WTC11 (cell line): ENCODE data around the gene VAC14. TPM values are rescaled to one million over a fixed set of nuclear protein-coding genes. Genes with fewer than 3 reads are reported as not detected.

ENCODE experiments used
- ATAC-seq: fragments of 200-7000 bp; cut with Tn5 transposase; 2 replicates; pipeline ENCODE4 v1.10.0; 2021; ENCODE audit warnings: mild to moderate bottlenecking, moderate library complexity
- CTCF ChIA-PET: fragments of 300-600 bp; sonication (Branson Sonifier 250); formaldehyde crosslinking; loops from one replicate; lab custom pipeline; 2021; ENCODE audit warnings: antibody characterized with exemption; lab: Charles Lee
- POLR2A ChIA-PET: fragments of 350-600 bp; sonication (Branson Sonifier 250); formaldehyde crosslinking; loops from one replicate; lab custom pipeline; 2021; ENCODE audit warnings: antibody characterized with exemption; lab: Charles Lee
- DNase-seq: peaks from one replicate; pipeline ENCODE4 v3.0.0; 2021; ENCODE audit warnings: low spot score
- H3K27ac Mint-ChIP-seq: 2 replicates; pipeline ENCODE4 v1.8.0; 2021; ENCODE audit warnings: mixed read lengths
- H3K27me3 Mint-ChIP-seq: 2 replicates; pipeline ENCODE4 v1.8.0; 2021; ENCODE audit warnings: low read depth, mild to moderate bottlenecking, moderate library complexity, mixed read lengths
- H3K36me3 Mint-ChIP-seq: 2 replicates; pipeline ENCODE4 v1.8.0; 2021; ENCODE audit warnings: mixed read lengths
- H3K4me1 Mint-ChIP-seq: 2 replicates; pipeline ENCODE4 v1.8.0; 2022; ENCODE audit warnings: mixed read lengths
- H3K4me3 Mint-ChIP-seq: 2 replicates; pipeline ENCODE4 v1.8.0; 2021; ENCODE audit warnings: mild to moderate bottlenecking, moderate library complexity, mixed read lengths
- H3K9me3 Mint-ChIP-seq: 2 replicates; pipeline ENCODE4 v1.8.0; 2021; ENCODE audit warnings: mixed read lengths
- AR ChIP-seq: fragments of 250-450 bp; sonication (Bioruptor Pico); IDR thresholded peaks from 2 replicates; pipeline ENCODE4 v1.9.0; 2021; ENCODE audit warnings: mild to moderate bottlenecking
- CREB1 ChIP-seq: sonication (generic); formaldehyde crosslinking; IDR thresholded peaks from 2 replicates; pipeline ENCODE4 v1.8.0; 2023; ENCODE audit warnings: mild to moderate bottlenecking, missing genetic modification reagents
- E2F4 ChIP-seq: sonication (generic); formaldehyde crosslinking; IDR thresholded peaks from 2 replicates; pipeline ENCODE4 v1.8.1; 2022; ENCODE audit warnings: low read depth, mild to moderate bottlenecking, moderate library complexity, missing genetic modification reagents, borderline replicate concordance
- ELF4 ChIP-seq: sonication (generic); formaldehyde crosslinking; IDR thresholded peaks from 2 replicates; pipeline ENCODE4 v1.8.1; 2022; ENCODE audit warnings: low read depth, mild to moderate bottlenecking, moderate library complexity, missing genetic modification reagents
- ETV6 ChIP-seq: sonication (generic); formaldehyde crosslinking; IDR thresholded peaks from 2 replicates; pipeline ENCODE4 v1.8.1; 2022; ENCODE audit warnings: mild to moderate bottlenecking, missing genetic modification reagents
- FOXP1 ChIP-seq: sonication (generic); formaldehyde crosslinking; IDR thresholded peaks from 2 replicates; pipeline ENCODE4 v1.8.0; 2022; ENCODE audit warnings: missing genetic modification reagents, mild to moderate bottlenecking, moderate library complexity, borderline replicate concordance
- GRHL2 ChIP-seq: fragments of 250-450 bp; sonication (Bioruptor Pico); IDR thresholded peaks from 2 replicates; pipeline ENCODE4 v1.8.0; 2022; ENCODE audit warnings: mild to moderate bottlenecking, moderate library complexity; ENCODE audit not compliant: insufficient replicate concordance, severe bottlenecking
- IRF1 ChIP-seq: sonication (generic); formaldehyde crosslinking; IDR thresholded peaks from 2 replicates; pipeline ENCODE4 v1.8.0; 2023; ENCODE audit warnings: missing genetic modification reagents
- JAZF1 ChIP-seq: fragments of 250-450 bp; sonication (Bioruptor Pico); IDR thresholded peaks from 2 replicates; pipeline ENCODE4 v1.9.0; 2021; ENCODE audit warnings: moderate library complexity, mild to moderate bottlenecking, inconsistent platforms
- KAT7 ChIP-seq: sonication (generic); formaldehyde crosslinking; IDR thresholded peaks from 2 replicates; pipeline ENCODE4 v1.8.1; 2023; ENCODE audit warnings: missing genetic modification reagents, mild to moderate bottlenecking, borderline replicate concordance
- NR3C1 ChIP-seq: sonication (generic); formaldehyde crosslinking; conservative IDR thresholded peaks from 2 replicates; pipeline ENCODE4 v1.8.1; 2023; ENCODE audit warnings: low read depth, mild to moderate bottlenecking, missing genetic modification reagents
- OVOL2 ChIP-seq: fragments of 250-450 bp; sonication (Bioruptor Pico); IDR thresholded peaks from 2 replicates; pipeline ENCODE4 v1.9.0; 2021; ENCODE audit warnings: mild to moderate bottlenecking, borderline replicate concordance
- PRDM15 ChIP-seq: sonication (generic); formaldehyde crosslinking; IDR thresholded peaks from 2 replicates; pipeline ENCODE4 v1.8.0; 2022; ENCODE audit warnings: missing genetic modification reagents
- RORB ChIP-seq: fragments of 250-450 bp; sonication (Bioruptor Pico); IDR thresholded peaks from 2 replicates; pipeline ENCODE4 v1.9.0; 2021; ENCODE audit warnings: mild to moderate bottlenecking
- TCF7 ChIP-seq: sonication (generic); formaldehyde crosslinking; IDR thresholded peaks from 2 replicates; pipeline ENCODE4 v1.8.0; 2022; ENCODE audit warnings: mild to moderate bottlenecking, low read depth, missing genetic modification reagents, moderate library complexity
- ZNF232 ChIP-seq: sonication (generic); formaldehyde crosslinking; IDR thresholded peaks from 2 replicates; pipeline ENCODE4 v1.8.0; 2022; ENCODE audit warnings: mild to moderate bottlenecking, missing genetic modification reagents
- ZNF396 ChIP-seq: fragments of 250-450 bp; sonication (Bioruptor Pico); IDR thresholded peaks from 2 replicates; pipeline ENCODE4 v1.8.0; 2021; ENCODE audit warnings: mild to moderate bottlenecking, moderate library complexity, borderline replicate concordance
- total RNA-seq: library from RNA; stranded (reverse); gene quantifications from 3 replicates; pipeline ENCODE4 v1.2.3, GENCODE V29; 2021
- TF ChIP-seq, protein P1 (sequence below): fragments of 250-450 bp; sonication (Bioruptor Pico); IDR thresholded peaks from 2 replicates; pipeline ENCODE4 v1.9.0; 2021; ENCODE audit warnings: mild to moderate bottlenecking
- TF ChIP-seq, protein P2 (sequence below): sonication (generic); formaldehyde crosslinking; IDR thresholded peaks from 2 replicates; pipeline ENCODE4 v1.8.0; 2022; ENCODE audit warnings: mild to moderate bottlenecking, missing genetic modification reagents
- TF ChIP-seq, protein P3 (sequence below): fragments of 200-600 bp; IDR thresholded peaks from 2 replicates; pipeline ENCODE4 v1.8.0; 2022; ENCODE audit warnings: antibody characterized with exemption
- TF ChIP-seq, protein P4 (sequence below): sonication (generic); formaldehyde crosslinking; IDR thresholded peaks from 2 replicates; pipeline ENCODE4 v1.8.1; 2022; ENCODE audit warnings: mild to moderate bottlenecking, missing genetic modification reagents, moderate library complexity, borderline replicate concordance
- TF ChIP-seq, protein P5 (sequence below): sonication (generic); formaldehyde crosslinking; conservative IDR thresholded peaks from 2 replicates; pipeline ENCODE4 v1.8.1; 2022; ENCODE audit warnings: mild to moderate bottlenecking, missing genetic modification reagents

The VAC14 gene
- total RNA-seq, 1 experiment from 2014 or later = 60.1 TPM

DNA sequence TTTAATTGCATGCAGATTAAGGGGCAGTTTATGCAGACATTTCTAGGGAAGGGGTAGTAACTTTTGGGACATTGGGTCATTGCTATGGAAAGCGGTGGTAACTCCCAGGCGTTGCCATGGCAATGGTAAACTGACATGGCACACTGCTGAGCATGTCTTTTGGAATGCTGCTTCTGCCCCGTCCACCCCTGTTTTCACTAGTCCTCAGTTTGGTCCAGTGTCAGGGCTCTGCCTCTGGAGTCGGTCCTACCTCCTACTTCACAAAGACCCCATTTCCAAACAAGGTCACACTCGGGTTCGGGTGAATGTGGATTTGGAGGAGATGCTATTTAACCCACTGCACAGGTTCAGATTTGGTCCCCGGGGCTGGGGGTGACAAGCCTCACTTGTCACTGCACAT, 151.7 kb downstream of the VAC14 start (continued):
- TF ChIP-seq, protein P1, sequence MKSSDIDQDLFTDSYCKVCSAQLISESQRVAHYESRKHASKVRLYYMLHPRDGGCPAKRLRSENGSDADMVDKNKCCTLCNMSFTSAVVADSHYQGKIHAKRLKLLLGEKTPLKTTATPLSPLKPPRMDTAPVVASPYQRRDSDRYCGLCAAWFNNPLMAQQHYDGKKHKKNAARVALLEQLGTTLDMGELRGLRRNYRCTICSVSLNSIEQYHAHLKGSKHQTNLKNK (CRISPR knock-in tag) = no peak
- TF ChIP-seq FOXP1 (CRISPR knock-in tag) (no peak), PRDM15 (CRISPR knock-in tag) (no peak), ELF4 (CRISPR knock-in tag) (no peak), NR3C1 (CRISPR knock-in tag) (no peak), E2F4 (no peak), GRHL2 (CRISPR knock-in tag) (no peak), KAT7 (CRISPR knock-in tag) (no peak), IRF1 (no peak), CREB1 (CRISPR knock-in tag) (no peak)
- TF ChIP-seq, protein P2, sequence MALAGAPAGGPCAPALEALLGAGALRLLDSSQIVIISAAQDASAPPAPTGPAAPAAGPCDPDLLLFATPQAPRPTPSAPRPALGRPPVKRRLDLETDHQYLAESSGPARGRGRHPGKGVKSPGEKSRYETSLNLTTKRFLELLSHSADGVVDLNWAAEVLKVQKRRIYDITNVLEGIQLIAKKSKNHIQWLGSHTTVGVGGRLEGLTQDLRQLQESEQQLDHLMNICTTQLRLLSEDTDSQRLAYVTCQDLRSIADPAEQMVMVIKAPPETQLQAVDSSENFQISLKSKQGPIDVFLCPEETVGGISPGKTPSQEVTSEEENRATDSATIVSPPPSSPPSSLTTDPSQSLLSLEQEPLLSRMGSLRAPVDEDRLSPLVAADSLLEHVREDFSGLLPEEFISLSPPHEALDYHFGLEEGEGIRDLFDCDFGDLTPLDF (CRISPR knock-in tag) = no peak
- TF ChIP-seq, protein P3, sequence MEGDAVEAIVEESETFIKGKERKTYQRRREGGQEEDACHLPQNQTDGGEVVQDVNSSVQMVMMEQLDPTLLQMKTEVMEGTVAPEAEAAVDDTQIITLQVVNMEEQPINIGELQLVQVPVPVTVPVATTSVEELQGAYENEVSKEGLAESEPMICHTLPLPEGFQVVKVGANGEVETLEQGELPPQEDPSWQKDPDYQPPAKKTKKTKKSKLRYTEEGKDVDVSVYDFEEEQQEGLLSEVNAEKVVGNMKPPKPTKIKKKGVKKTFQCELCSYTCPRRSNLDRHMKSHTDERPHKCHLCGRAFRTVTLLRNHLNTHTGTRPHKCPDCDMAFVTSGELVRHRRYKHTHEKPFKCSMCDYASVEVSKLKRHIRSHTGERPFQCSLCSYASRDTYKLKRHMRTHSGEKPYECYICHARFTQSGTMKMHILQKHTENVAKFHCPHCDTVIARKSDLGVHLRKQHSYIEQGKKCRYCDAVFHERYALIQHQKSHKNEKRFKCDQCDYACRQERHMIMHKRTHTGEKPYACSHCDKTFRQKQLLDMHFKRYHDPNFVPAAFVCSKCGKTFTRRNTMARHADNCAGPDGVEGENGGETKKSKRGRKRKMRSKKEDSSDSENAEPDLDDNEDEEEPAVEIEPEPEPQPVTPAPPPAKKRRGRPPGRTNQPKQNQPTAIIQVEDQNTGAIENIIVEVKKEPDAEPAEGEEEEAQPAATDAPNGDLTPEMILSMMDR = no peak

GRCh38 chr16:70648606-70649005, 152.4 kb downstream of the VAC14 start:
- ChIA-PET POLR2A (interaction anchor here (0.6 kb wide), 1 partner anchor 58 kb away, joined by 3 read pairs; no protein-coding TSS in a partner anchor), CTCF (interaction anchor here (0.6 kb wide), 1 partner anchor 26 kb away, joined by 3 read pairs; no protein-coding TSS in a partner anchor)
- Mint-ChIP-seq H3K9me3 (peaks cover 16% of the 10 kb centered on the region), H3K36me3 (peaks cover 18% of the 10 kb centered on the region), H3K4me3 (no peak overlapping the region), H3K4me1 (peaks cover 12% of the 10 kb centered on the region), H3K27me3 (no peaks in the 10 kb centered on the region), H3K27ac (no peak overlapping the region)
- DNase-seq = no peak
- no peak for ATAC-seq
- TF ChIP-seq JAZF1 (CRISPR knock-in tag) (no peak), OVOL2 (CRISPR knock-in tag) (no peak), RORB (CRISPR knock-in tag) (no peak), ETV6 (CRISPR knock-in tag) (no peak), ZNF396 (CRISPR knock-in tag) (no peak), ZNF232 (CRISPR knock-in tag) (no peak), AR (no peak), TCF7 (no peak)
- TF ChIP-seq, protein P4, sequence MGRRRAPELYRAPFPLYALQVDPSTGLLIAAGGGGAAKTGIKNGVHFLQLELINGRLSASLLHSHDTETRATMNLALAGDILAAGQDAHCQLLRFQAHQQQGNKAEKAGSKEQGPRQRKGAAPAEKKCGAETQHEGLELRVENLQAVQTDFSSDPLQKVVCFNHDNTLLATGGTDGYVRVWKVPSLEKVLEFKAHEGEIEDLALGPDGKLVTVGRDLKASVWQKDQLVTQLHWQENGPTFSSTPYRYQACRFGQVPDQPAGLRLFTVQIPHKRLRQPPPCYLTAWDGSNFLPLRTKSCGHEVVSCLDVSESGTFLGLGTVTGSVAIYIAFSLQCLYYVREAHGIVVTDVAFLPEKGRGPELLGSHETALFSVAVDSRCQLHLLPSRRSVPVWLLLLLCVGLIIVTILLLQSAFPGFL (CRISPR knock-in tag) = no peak
- TF ChIP-seq, protein P5, sequence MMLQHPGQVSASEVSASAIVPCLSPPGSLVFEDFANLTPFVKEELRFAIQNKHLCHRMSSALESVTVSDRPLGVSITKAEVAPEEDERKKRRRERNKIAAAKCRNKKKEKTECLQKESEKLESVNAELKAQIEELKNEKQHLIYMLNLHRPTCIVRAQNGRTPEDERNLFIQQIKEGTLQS (CRISPR knock-in tag) = no peak
